ENCODE data around the gene PCBP4.

GRCh38 chr3:51950899-51951298 lies 16.4 kb downstream of the PCBP4 start:
- TF ChIP-seq CTCF (IDR thresholded peaks at IDR 0.05) (no peak), POLR2A (IDR thresholded peaks at IDR 0.05) (no peak)

Measured in body of pancreas (tissue), 4 donors.